SIG-M5 treated with dmso at 0.1 percent for 504 hours (cell line): Measurements from ENCODE around the gene LINC01488.

ENCODE experiments used
- DNase-seq: peaks from one replicate; lab custom pipeline; 2025; ENCODE audit not compliant: unreplicated experiment; lab: John Stamatoyannopoulos, UW

Gene LINC01488

DNA sequence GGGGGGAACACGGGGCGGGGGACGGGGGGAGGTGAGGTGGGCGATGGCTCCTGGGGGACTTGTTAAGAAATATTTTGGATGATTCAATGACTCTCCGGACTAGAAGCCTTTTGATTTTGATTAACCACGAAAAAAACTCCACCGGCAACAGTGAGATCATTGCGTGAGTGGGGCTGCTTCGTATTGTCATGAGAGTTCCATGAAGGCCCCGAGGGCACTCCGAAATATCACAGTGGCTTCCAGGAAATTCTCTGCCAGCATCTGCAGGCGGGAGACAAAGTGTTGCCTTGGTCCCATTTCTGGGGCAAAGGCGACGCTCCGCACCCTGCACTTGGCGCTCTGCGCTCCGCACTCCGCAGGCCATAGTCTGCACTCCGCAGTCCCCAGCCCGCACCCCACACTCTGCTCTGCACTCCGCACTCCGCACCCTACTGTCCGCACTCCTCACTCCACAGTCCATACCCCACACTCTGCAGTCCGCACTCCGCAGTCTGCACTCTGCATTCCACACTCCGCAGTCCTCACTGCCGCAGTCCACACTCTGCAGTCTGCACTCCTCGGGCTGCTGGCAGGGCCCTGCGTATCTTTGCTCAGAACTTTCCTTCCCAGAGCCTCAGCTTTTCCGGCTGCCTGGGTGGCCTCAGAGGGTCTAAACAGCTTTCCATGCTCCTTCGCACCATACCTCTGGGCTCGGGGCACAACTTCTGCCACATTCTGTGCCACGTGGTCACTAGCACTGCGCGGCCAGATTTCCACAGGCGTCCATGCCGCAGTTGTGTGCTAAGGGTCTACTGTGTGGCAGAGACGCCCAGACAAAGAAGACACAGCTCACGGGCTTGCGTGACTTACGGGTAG is 61.1 kb downstream of the LINC01488 start:
- DNase-seq = no peak
